HCT116 (cell line): ENCODE results near the gene FN3KRP. TPM values are rescaled to one million over a fixed set of nuclear protein-coding genes. Genes with fewer than 3 reads are reported as not detected.

Source experiments
- ATAC-seq: fragments of 200-7000 bp; cut with Tn5 transposase; 2 replicates; pipeline ENCODE4 v1.9.1; 2020; ENCODE audit warnings: mild to moderate bottlenecking, moderate library complexity
- BruUV-seq: library from RNA; stranded (reverse); fragments of 400-500 nt; replicated peaks from 2 replicates; lab custom pipeline; 2021; lab: Mats Ljungman, UMichigan
- CTCF ChIA-PET: fragments of 300-600 bp; sonication (Branson Sonifier 250); formaldehyde crosslinking; loops from one replicate; lab custom pipeline; 2021; ENCODE audit warnings: antibody characterized with exemption; lab: Charles Lee
- POLR2A ChIA-PET: fragments of 300-600, 350-600 bp; sonication (Branson Sonifier 250); formaldehyde crosslinking; loops from one replicate; lab custom pipeline; 2021; ENCODE audit warnings: antibody characterized with exemption; lab: Charles Lee
- RAD21 ChIA-PET, 2 experiments: fragments of 300-600 bp; sonication (Branson Sonifier 250); formaldehyde crosslinking; loops; one replicate each; lab custom pipeline; 2023; ENCODE audit warnings: low total read pairs in 2 of 2; ENCODE audit not compliant: uncharacterized antibody in 2 of 2, unreplicated experiment in 2 of 2, low non-redundant PET in 1 of 2; lab: Charles Lee
- DNase-seq: peaks from one replicate; pipeline ENCODE4 v3.0.0-alpha.2; 2010; ENCODE audit warnings: low read depth, low spot score
- H2AFZ ChIP-seq: fragments of 200-600 bp; shearing (Covaris generic), sonication (generic); 2 replicates; pipeline ENCODE4 v1.6.1; 2017; ENCODE audit warnings: low read depth, mixed run types, mixed read lengths, antibody characterized with exemption, low read length; ENCODE audit not compliant: poor library complexity, severe bottlenecking
- H3K27ac ChIP-seq: 2 replicates; pipeline ENCODE4 v1.5.1; 2012; ENCODE audit warnings: low read depth, low read length
- H3K27me3 ChIP-seq: fragments of 200-600 bp; sonication (generic); 2 replicates; pipeline ENCODE4 v1.6.1; 2016; ENCODE audit warnings: mixed run types, low read length, mixed read lengths; ENCODE audit not compliant: insufficient read depth
- H3K36me3 ChIP-seq, 2 experiments: fragments of 200-500 bp in 1 of 2; fragments of 200-600 bp in 1 of 2; sonication (Bioruptor generic) in 1 of 2; sonication (generic) in 1 of 2; 2 replicates each; pipeline versions ENCODE4 v1.5.1 to v1.6.1; 2014 to 2016; ENCODE audit warnings: low read length in 2 of 2, inconsistent platforms in 1 of 2, mixed read lengths in 1 of 2, mixed run types in 1 of 2; ENCODE audit not compliant: insufficient read depth in 2 of 2, control insufficient read depth in 1 of 2
- H3K4me1 ChIP-seq, 2 experiments: fragments of 200-600 bp in 1 of 2; sonication (generic) in 1 of 2; 2 replicates each; pipeline versions ENCODE4 v1.5.1 to v1.6.1; 2012 to 2017; ENCODE audit warnings: low read length in 2 of 2, inconsistent platforms in 1 of 2, mild to moderate bottlenecking in 1 of 2, mixed read lengths in 1 of 2, mixed run types in 1 of 2, moderate library complexity in 1 of 2; ENCODE audit not compliant: insufficient read depth in 2 of 2, control insufficient read depth in 1 of 2
- H3K4me2 ChIP-seq: fragments of 200-600 bp; sonication (generic); 2 replicates; pipeline ENCODE4 v1.6.1; 2017; ENCODE audit warnings: mixed run types, low read length, mixed read lengths
- H3K4me3 ChIP-seq, 2 experiments: fragments of 200-600 bp in 1 of 2; sonication (generic) in 1 of 2; replicated peaks in 1 of 2; 2 replicates each; pipeline ENCODE4 v1.5.1; 2011 to 2016; ENCODE audit warnings: low read length in 2 of 2, control low read depth in 1 of 2, low read depth in 1 of 2, mild to moderate bottlenecking in 1 of 2, mixed read lengths in 1 of 2, mixed run types in 1 of 2
- H3K79me2 ChIP-seq: fragments of 200-600 bp; sonication (generic); 2 replicates; pipeline ENCODE4 v1.6.1; 2017; ENCODE audit warnings: mild to moderate bottlenecking, mixed run types, low read length, moderate library complexity, mixed read lengths; ENCODE audit not compliant: insufficient read depth
- H3K9ac ChIP-seq: fragments of 200-600 bp; sonication (generic); 2 replicates; pipeline ENCODE4 v1.6.1; 2016; ENCODE audit warnings: low read length, mixed read lengths
- H3K9me2 ChIP-seq: fragments of 200-600 bp; sonication (generic), shearing (Covaris generic); 2 replicates; pipeline ENCODE4 v1.6.1; 2017; ENCODE audit warnings: mixed run types, mild to moderate bottlenecking, moderate library complexity; ENCODE audit not compliant: insufficient read depth
- H3K9me3 ChIP-seq, 2 experiments: fragments of 200-500 bp in 1 of 2; fragments of 200-600 bp in 1 of 2; sonication (Bioruptor generic) in 1 of 2; sonication (generic) in 1 of 2; 2 replicates each; pipeline ENCODE4 v1.6.1; 2014 to 2017; ENCODE audit warnings: low read length in 2 of 2, mixed read lengths in 2 of 2, inconsistent platforms in 1 of 2, low read depth in 1 of 2, mild to moderate bottlenecking in 1 of 2, mixed run types in 1 of 2, moderate library complexity in 1 of 2; ENCODE audit not compliant: control insufficient read depth in 1 of 2, insufficient read depth in 1 of 2
- H4K20me1 ChIP-seq: fragments of 200-600 bp; sonication (generic), shearing (Covaris generic); 2 replicates; pipeline ENCODE4 v1.6.1; 2017; ENCODE audit warnings: mixed run types, mild to moderate bottlenecking, moderate library complexity; ENCODE audit not compliant: insufficient read depth
- ATF3 ChIP-seq: IDR thresholded peaks from 2 replicates; pipeline ENCODE4 v1.6.1; 2012
- CBX3 ChIP-seq: IDR thresholded peaks from 2 replicates; pipeline ENCODE4 v1.6.1; 2012; ENCODE audit warnings: low read depth
- CEBPB ChIP-seq: IDR thresholded peaks from 2 replicates; pipeline ENCODE4 v1.6.1; 2012; ENCODE audit warnings: low read depth
- CTCF ChIP-seq, 3 experiments: fragments of 200-600 bp in 1 of 3; sonication (generic) in 1 of 3; IDR thresholded peaks in 2 of 3; conservative IDR thresholded peaks in 1 of 3; 2 replicates each; pipeline ENCODE4 v1.5.1; 2012 to 2017; ENCODE audit warnings: low read depth in 2 of 3, low read length in 2 of 3, antibody characterized with exemption in 1 of 3, borderline replicate concordance in 1 of 3, control low read depth in 1 of 3, mild to moderate bottlenecking in 1 of 3, mixed read lengths in 1 of 3, mixed run types in 1 of 3, moderate library complexity in 1 of 3; ENCODE audit not compliant: insufficient read depth in 1 of 3
- EGR1 ChIP-seq: IDR thresholded peaks from 2 replicates; pipeline ENCODE4 v1.6.1; 2012; ENCODE audit warnings: low read depth
- ELF1 ChIP-seq: IDR thresholded peaks from 2 replicates; pipeline ENCODE4 v1.6.1; 2012; ENCODE audit warnings: low read depth, borderline replicate concordance
- FOSL1 ChIP-seq: IDR thresholded peaks from 2 replicates; pipeline ENCODE4 v1.6.1; 2012; ENCODE audit warnings: low read depth
- POLR2A ChIP-seq: IDR thresholded peaks from 2 replicates; pipeline ENCODE4 v1.7.0; 2011; ENCODE audit warnings: borderline replicate concordance; ENCODE audit not compliant: insufficient read depth, insufficient read length; ENCODE audit errors: extremely low read depth
- POLR2AphosphoS5 ChIP-seq: IDR thresholded peaks from 2 replicates; pipeline ENCODE4 v1.6.1; 2011; ENCODE audit warnings: mild to moderate bottlenecking, low read depth, low read length, moderate library complexity
- RAD21 ChIP-seq: IDR thresholded peaks from 2 replicates; pipeline ENCODE4 v1.6.1; 2012; ENCODE audit warnings: low read depth, mild to moderate bottlenecking
- YY1 ChIP-seq: IDR thresholded peaks from 2 replicates; pipeline ENCODE4 v1.6.1; 2011; ENCODE audit warnings: low read length, low read depth, moderate library complexity, mild to moderate bottlenecking; ENCODE audit not compliant: insufficient replicate concordance; ENCODE audit errors: extremely low read depth
- ZFX ChIP-seq: fragments of 450-650 bp; IDR thresholded peaks from 2 replicates; pipeline ENCODE4 v1.6.1; 2017
- ZNF274 ChIP-seq: fragments of 200-500 bp; sonication (Bioruptor generic); IDR thresholded peaks from 2 replicates; pipeline ENCODE4 v1.6.1; 2014; ENCODE audit warnings: mild to moderate bottlenecking, low read depth, low read length, inconsistent platforms
- intact Hi-C: fragments of 100-400 bp; cut with micrococcal nuclease; formaldehyde crosslinking; loops from 2 replicates; pipeline ENCODE4 v1.10.0; 2022
- total RNA-seq: library from RNA; stranded (reverse); gene quantifications from one replicate; pipeline ENCODE4 v1.2.1, GENCODE V29; 2021; ENCODE audit not compliant: unreplicated experiment
- TF ChIP-seq, protein P1 (sequence below): IDR thresholded peaks from 2 replicates; pipeline ENCODE4 v1.6.1; 2012; ENCODE audit warnings: low read depth

The FN3KRP gene
- total RNA-seq, 1 experiment from 2014 or later = 35.2 TPM

GRCh38 chr17:82666931-82667667 is 49.4 kb upstream of the FN3KRP start:
- intact Hi-C loops = no loop called here
- H3K4me1 ChIP-seq = peaks cover 0 to 8% of the 10 kb centered on the region in 2 experiments; a peak in 1 of 4 replicates
- no peak overlapping the region for H2AFZ ChIP-seq
- RAD21 ChIA-PET = no interaction called here
- no peak for TF ChIP-seq ZFX
- TF ChIP-seq POLR2AphosphoS5 = no peak
- TF ChIP-seq POLR2A = no peak
- no peak for TF ChIP-seq ZNF274
- TF ChIP-seq CBX3 = no peak
- TF ChIP-seq YY1 = no peak
- no peak for TF ChIP-seq EGR1
- no peak for TF ChIP-seq ATF3
- TF ChIP-seq, protein P1, sequence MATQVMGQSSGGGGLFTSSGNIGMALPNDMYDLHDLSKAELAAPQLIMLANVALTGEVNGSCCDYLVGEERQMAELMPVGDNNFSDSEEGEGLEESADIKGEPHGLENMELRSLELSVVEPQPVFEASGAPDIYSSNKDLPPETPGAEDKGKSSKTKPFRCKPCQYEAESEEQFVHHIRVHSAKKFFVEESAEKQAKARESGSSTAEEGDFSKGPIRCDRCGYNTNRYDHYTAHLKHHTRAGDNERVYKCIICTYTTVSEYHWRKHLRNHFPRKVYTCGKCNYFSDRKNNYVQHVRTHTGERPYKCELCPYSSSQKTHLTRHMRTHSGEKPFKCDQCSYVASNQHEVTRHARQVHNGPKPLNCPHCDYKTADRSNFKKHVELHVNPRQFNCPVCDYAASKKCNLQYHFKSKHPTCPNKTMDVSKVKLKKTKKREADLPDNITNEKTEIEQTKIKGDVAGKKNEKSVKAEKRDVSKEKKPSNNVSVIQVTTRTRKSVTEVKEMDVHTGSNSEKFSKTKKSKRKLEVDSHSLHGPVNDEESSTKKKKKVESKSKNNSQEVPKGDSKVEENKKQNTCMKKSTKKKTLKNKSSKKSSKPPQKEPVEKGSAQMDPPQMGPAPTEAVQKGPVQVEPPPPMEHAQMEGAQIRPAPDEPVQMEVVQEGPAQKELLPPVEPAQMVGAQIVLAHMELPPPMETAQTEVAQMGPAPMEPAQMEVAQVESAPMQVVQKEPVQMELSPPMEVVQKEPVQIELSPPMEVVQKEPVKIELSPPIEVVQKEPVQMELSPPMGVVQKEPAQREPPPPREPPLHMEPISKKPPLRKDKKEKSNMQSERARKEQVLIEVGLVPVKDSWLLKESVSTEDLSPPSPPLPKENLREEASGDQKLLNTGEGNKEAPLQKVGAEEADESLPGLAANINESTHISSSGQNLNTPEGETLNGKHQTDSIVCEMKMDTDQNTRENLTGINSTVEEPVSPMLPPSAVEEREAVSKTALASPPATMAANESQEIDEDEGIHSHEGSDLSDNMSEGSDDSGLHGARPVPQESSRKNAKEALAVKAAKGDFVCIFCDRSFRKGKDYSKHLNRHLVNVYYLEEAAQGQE = no peak
- no peak for TF ChIP-seq RAD21
- TF ChIP-seq CEBPB = no peak
- no peak for TF ChIP-seq CTCF (IDR thresholded peaks at IDR 0.05 in 2 of 3, conservative IDR thresholded peaks at IDR 0.05 in 1 of 3; ENCODE audit: borderline replicate concordance in 1 of 3, insufficient read depth in 1 of 3, low read depth in 2 of 3, low read length in 2 of 3)
- TF ChIP-seq ELF1 = no peak
- no peak for TF ChIP-seq FOSL1
- TF ChIP-seq, all 23 proteins: peak for 0
- no TSS peak for BruUV-seq
- Histone ChIP-seq H3K27me3 (no peaks in the 10 kb centered on the region), H3K9me3 (no peaks in the 10 kb centered on the region), H3K4me2 (no peak overlapping the region), H3K36me3 (no peaks in the 10 kb centered on the region), H3K9me2 (no peaks in the 10 kb centered on the region), H4K20me1 (no peaks in the 10 kb centered on the region), H3K79me2 (no peaks in the 10 kb centered on the region), H3K4me3 (no peak overlapping the region), H3K27ac (no peak overlapping the region; the same call in 1 of the 2 replicates), H3K9ac (no peak overlapping the region)
- ChIA-PET POLR2A (no interaction called here), CTCF (no interaction called here)
- ATAC-seq (no peak), DNase-seq (no peak)
